WTC11 (cell line): ENCODE results near the gene RADX. TPM values are rescaled to one million over a fixed set of nuclear protein-coding genes. Genes with fewer than 3 reads are reported as not detected.
"Not testable (repeated sequence)": the region's sequence is repeated elsewhere in the genome, so short reads cannot be mapped to it uniquely, and the experiment has no call there.

Experiments used
- ATAC-seq: fragments of 200-7000 bp; cut with Tn5 transposase; 2 replicates; pipeline ENCODE4 v1.10.0; 2021; ENCODE audit warnings: mild to moderate bottlenecking, moderate library complexity
- CTCF ChIA-PET: fragments of 300-600 bp; sonication (Branson Sonifier 250); formaldehyde crosslinking; loops from one replicate; lab custom pipeline; 2021; ENCODE audit warnings: antibody characterized with exemption; lab: Charles Lee
- POLR2A ChIA-PET: fragments of 350-600 bp; sonication (Branson Sonifier 250); formaldehyde crosslinking; loops from one replicate; lab custom pipeline; 2021; ENCODE audit warnings: antibody characterized with exemption; lab: Charles Lee
- DNase-seq: peaks from one replicate; pipeline ENCODE4 v3.0.0; 2021; ENCODE audit warnings: low spot score
- H3K27ac Mint-ChIP-seq: 2 replicates; pipeline ENCODE4 v1.8.0; 2021; ENCODE audit warnings: mixed read lengths
- H3K27me3 Mint-ChIP-seq: 2 replicates; pipeline ENCODE4 v1.8.0; 2021; ENCODE audit warnings: low read depth, mild to moderate bottlenecking, moderate library complexity, mixed read lengths
- H3K36me3 Mint-ChIP-seq: 2 replicates; pipeline ENCODE4 v1.8.0; 2021; ENCODE audit warnings: mixed read lengths
- H3K4me1 Mint-ChIP-seq: 2 replicates; pipeline ENCODE4 v1.8.0; 2022; ENCODE audit warnings: mixed read lengths
- H3K4me3 Mint-ChIP-seq: 2 replicates; pipeline ENCODE4 v1.8.0; 2021; ENCODE audit warnings: mild to moderate bottlenecking, moderate library complexity, mixed read lengths
- H3K9me3 Mint-ChIP-seq: 2 replicates; pipeline ENCODE4 v1.8.0; 2021; ENCODE audit warnings: mixed read lengths
- CBFB ChIP-seq: sonication (generic); formaldehyde crosslinking; IDR thresholded peaks from 2 replicates; pipeline ENCODE4 v1.8.1; 2022; ENCODE audit warnings: mild to moderate bottlenecking, low read depth, missing genetic modification reagents
- CREB1 ChIP-seq: sonication (generic); formaldehyde crosslinking; IDR thresholded peaks from 2 replicates; pipeline ENCODE4 v1.8.0; 2023; ENCODE audit warnings: mild to moderate bottlenecking, missing genetic modification reagents
- ELF4 ChIP-seq: sonication (generic); formaldehyde crosslinking; IDR thresholded peaks from 2 replicates; pipeline ENCODE4 v1.8.1; 2022; ENCODE audit warnings: low read depth, mild to moderate bottlenecking, moderate library complexity, missing genetic modification reagents
- EMX1 ChIP-seq: fragments of 250-450 bp; sonication (Bioruptor Pico); IDR thresholded peaks from 2 replicates; pipeline ENCODE4 v1.8.0; 2021; ENCODE audit warnings: mild to moderate bottlenecking
- ESRRA ChIP-seq: sonication (generic); formaldehyde crosslinking; IDR thresholded peaks from 2 replicates; pipeline ENCODE4 v1.8.1; 2022; ENCODE audit warnings: mild to moderate bottlenecking, missing genetic modification reagents, borderline replicate concordance
- FOXK1 ChIP-seq: sonication (generic); formaldehyde crosslinking; IDR thresholded peaks from 2 replicates; pipeline ENCODE4 v1.8.0; 2022; ENCODE audit warnings: mild to moderate bottlenecking, moderate library complexity, missing genetic modification reagents
- GRHL2 ChIP-seq: fragments of 250-450 bp; sonication (Bioruptor Pico); IDR thresholded peaks from 2 replicates; pipeline ENCODE4 v1.8.0; 2022; ENCODE audit warnings: mild to moderate bottlenecking, moderate library complexity; ENCODE audit not compliant: insufficient replicate concordance, severe bottlenecking
- JAZF1 ChIP-seq: fragments of 250-450 bp; sonication (Bioruptor Pico); IDR thresholded peaks from 2 replicates; pipeline ENCODE4 v1.9.0; 2021; ENCODE audit warnings: moderate library complexity, mild to moderate bottlenecking, inconsistent platforms
- JUN ChIP-seq: sonication (generic); formaldehyde crosslinking; IDR thresholded peaks from 2 replicates; pipeline ENCODE4 v1.8.0; 2023; ENCODE audit warnings: mild to moderate bottlenecking, missing genetic modification reagents
- RORB ChIP-seq: fragments of 250-450 bp; sonication (Bioruptor Pico); IDR thresholded peaks from 2 replicates; pipeline ENCODE4 v1.9.0; 2021; ENCODE audit warnings: mild to moderate bottlenecking
- ZNF396 ChIP-seq: fragments of 250-450 bp; sonication (Bioruptor Pico); IDR thresholded peaks from 2 replicates; pipeline ENCODE4 v1.8.0; 2021; ENCODE audit warnings: mild to moderate bottlenecking, moderate library complexity, borderline replicate concordance
- total RNA-seq: library from RNA; stranded (reverse); gene quantifications from 3 replicates; pipeline ENCODE4 v1.2.3, GENCODE V29; 2021
- TF ChIP-seq, protein P1 (sequence below): sonication (generic); formaldehyde crosslinking; IDR thresholded peaks from 2 replicates; pipeline ENCODE4 v1.8.1; 2022; ENCODE audit warnings: low read depth, missing genetic modification reagents, borderline replicate concordance
- TF ChIP-seq, protein P2 (sequence below): fragments of 250-450 bp; sonication (Bioruptor Pico); IDR thresholded peaks from 2 replicates; pipeline ENCODE4 v1.9.0; 2021; ENCODE audit warnings: mild to moderate bottlenecking, borderline replicate concordance
- TF ChIP-seq, protein P3 (sequence below): sonication (generic); formaldehyde crosslinking; IDR thresholded peaks from 2 replicates; pipeline ENCODE4 v1.8.0; 2023; ENCODE audit warnings: missing genetic modification reagents
- TF ChIP-seq, protein P4 (sequence below): sonication (generic); formaldehyde crosslinking; IDR thresholded peaks from 2 replicates; pipeline ENCODE4 v1.8.0; 2022; ENCODE audit warnings: mild to moderate bottlenecking, missing genetic modification reagents
- TF ChIP-seq, protein P5 (sequence below): sonication (generic); formaldehyde crosslinking; IDR thresholded peaks from 2 replicates; pipeline ENCODE4 v1.8.1; 2023; ENCODE audit warnings: mild to moderate bottlenecking, missing genetic modification reagents, borderline replicate concordance

RADX gene
- total RNA-seq, 1 experiment from 2014 or later = 4.4 TPM

DNA sequence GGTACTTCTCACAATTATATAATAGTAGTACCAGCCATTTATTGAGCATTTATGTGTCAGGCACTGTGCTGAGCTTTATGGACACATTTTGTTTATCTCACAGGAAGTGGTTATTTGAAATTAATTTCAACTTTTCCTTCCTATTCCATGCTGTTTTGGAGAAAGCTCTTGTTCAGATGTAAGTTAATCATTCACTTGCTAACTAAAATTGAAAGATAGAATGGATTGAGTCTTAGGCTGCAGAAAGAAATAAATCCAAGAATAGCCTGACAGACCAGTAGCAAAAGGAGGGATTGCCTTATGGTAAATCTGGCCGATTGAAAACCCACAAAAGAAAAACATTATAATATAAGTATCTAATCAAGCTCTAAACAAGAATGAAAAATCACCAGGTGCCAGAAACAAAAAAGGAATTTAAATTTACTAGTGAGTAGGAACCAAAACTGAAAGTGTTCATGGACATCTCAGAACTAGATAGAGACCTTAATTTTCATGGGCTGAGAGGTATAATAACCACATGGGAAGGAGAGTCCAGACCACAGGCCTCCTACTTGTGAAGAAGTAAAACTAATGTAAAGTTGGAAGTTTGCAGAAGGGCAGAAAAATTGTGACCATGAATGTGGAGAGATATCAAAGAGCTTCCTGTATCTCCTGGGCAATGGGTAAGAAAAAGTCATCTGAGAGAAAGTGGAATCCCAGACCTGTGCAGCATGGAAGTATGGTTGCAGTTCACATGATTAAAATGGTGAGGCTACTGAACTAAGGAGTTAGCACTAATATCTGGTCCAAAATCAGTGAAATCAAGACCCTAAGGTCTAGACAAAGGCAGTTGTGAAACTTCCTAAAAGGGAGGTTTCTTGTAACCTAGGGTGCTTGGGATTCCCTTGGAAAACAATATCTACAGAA is 38.0 kb downstream of the RADX start (continued):
- TF ChIP-seq FOXK1 = no peak
- no peak for TF ChIP-seq EMX1
- no peak for TF ChIP-seq JUN (CRISPR knock-in tag)
- TF ChIP-seq, protein P1, sequence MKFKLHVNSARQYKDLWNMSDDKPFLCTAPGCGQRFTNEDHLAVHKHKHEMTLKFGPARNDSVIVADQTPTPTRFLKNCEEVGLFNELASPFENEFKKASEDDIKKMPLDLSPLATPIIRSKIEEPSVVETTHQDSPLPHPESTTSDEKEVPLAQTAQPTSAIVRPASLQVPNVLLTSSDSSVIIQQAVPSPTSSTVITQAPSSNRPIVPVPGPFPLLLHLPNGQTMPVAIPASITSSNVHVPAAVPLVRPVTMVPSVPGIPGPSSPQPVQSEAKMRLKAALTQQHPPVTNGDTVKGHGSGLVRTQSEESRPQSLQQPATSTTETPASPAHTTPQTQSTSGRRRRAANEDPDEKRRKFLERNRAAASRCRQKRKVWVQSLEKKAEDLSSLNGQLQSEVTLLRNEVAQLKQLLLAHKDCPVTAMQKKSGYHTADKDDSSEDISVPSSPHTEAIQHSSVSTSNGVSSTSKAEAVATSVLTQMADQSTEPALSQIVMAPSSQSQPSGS (CRISPR knock-in tag) = no peak
- TF ChIP-seq, protein P2, sequence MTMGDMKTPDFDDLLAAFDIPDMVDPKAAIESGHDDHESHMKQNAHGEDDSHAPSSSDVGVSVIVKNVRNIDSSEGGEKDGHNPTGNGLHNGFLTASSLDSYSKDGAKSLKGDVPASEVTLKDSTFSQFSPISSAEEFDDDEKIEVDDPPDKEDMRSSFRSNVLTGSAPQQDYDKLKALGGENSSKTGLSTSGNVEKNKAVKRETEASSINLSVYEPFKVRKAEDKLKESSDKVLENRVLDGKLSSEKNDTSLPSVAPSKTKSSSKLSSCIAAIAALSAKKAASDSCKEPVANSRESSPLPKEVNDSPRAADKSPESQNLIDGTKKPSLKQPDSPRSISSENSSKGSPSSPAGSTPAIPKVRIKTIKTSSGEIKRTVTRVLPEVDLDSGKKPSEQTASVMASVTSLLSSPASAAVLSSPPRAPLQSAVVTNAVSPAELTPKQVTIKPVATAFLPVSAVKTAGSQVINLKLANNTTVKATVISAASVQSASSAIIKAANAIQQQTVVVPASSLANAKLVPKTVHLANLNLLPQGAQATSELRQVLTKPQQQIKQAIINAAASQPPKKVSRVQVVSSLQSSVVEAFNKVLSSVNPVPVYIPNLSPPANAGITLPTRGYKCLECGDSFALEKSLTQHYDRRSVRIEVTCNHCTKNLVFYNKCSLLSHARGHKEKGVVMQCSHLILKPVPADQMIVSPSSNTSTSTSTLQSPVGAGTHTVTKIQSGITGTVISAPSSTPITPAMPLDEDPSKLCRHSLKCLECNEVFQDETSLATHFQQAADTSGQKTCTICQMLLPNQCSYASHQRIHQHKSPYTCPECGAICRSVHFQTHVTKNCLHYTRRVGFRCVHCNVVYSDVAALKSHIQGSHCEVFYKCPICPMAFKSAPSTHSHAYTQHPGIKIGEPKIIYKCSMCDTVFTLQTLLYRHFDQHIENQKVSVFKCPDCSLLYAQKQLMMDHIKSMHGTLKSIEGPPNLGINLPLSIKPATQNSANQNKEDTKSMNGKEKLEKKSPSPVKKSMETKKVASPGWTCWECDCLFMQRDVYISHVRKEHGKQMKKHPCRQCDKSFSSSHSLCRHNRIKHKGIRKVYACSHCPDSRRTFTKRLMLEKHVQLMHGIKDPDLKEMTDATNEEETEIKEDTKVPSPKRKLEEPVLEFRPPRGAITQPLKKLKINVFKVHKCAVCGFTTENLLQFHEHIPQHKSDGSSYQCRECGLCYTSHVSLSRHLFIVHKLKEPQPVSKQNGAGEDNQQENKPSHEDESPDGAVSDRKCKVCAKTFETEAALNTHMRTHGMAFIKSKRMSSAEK = no peak
- TF ChIP-seq, protein P3, sequence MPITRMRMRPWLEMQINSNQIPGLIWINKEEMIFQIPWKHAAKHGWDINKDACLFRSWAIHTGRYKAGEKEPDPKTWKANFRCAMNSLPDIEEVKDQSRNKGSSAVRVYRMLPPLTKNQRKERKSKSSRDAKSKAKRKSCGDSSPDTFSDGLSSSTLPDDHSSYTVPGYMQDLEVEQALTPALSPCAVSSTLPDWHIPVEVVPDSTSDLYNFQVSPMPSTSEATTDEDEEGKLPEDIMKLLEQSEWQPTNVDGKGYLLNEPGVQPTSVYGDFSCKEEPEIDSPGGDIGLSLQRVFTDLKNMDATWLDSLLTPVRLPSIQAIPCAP (CRISPR knock-in tag) = no peak
- TF ChIP-seq, protein P4, sequence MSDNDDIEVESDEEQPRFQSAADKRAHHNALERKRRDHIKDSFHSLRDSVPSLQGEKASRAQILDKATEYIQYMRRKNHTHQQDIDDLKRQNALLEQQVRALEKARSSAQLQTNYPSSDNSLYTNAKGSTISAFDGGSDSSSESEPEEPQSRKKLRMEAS (CRISPR knock-in tag) = no peak
- TF ChIP-seq JAZF1 (CRISPR knock-in tag) = no peak

DNA sequence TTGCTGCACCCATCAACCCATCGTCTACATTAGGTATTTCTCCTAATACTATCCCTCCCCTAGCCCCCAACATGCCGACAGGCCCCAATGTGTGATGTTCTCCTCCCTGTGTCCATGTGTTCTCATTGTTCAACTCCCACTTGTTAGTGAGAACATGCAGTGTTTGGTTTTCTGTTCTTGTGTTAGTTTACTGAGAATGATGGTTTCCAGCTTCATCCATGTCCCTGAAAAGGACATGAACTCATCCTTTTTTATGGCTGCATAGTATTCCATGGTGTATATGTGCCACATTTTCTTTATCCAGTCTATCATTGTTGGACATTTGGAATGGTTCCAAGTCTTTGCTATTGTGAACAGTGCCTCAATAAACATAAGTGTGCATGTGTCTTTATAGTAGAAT is 41.8 kb downstream of the RADX start:
- DNase-seq, POLR2A ChIA-PET, H3K36me3 Mint-ChIP-seq, H3K9me3 Mint-ChIP-seq, H3K4me3 Mint-ChIP-seq, ATAC-seq, CTCF ChIA-PET, H3K27me3 Mint-ChIP-seq, H3K27ac Mint-ChIP-seq, H3K4me1 Mint-ChIP-seq: not testable (repeated sequence)

DNA sequence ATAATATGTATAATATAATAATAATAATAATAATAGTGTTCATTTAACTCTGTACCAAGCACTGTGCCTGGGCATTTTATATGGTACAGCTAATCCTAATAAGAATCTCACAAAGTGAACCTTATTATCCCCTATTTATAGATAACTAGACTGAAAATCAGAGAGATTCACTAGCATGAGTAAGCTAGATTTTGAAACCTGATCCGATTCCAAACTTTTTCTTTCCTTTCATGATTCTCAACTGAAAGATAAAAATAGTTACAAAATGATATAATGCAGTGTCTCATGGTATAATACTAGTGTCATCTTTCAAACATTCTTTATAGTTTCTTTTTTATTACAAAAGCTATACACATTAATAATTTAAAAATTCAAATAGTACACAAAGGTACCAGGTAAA is 58.9 kb downstream of the RADX start:
- CTCF ChIA-PET = no interaction called here
- Mint-ChIP-seq H3K36me3 (no peaks in the 10 kb centered on the region), H3K9me3 (no peaks in the 10 kb centered on the region), H3K4me1 (0 out of 2 replicates have a peak, but pooled peaks cover 8% of the 10 kb centered on the region), H3K27ac (no peak overlapping the region), H3K4me3 (no peak overlapping the region), H3K27me3 (no peaks in the 10 kb centered on the region)
- DNase-seq (no peak), ATAC-seq (no peak)
- TF ChIP-seq CREB1 (CRISPR knock-in tag) (no peak), GRHL2 (CRISPR knock-in tag) (no peak), CBFB (CRISPR knock-in tag) (no peak), ESRRA (CRISPR knock-in tag) (no peak), RORB (no peak), ELF4 (CRISPR knock-in tag) (no peak), JAZF1 (CRISPR knock-in tag) (no peak), ZNF396 (CRISPR knock-in tag) (no peak)
- TF ChIP-seq, protein P5, sequence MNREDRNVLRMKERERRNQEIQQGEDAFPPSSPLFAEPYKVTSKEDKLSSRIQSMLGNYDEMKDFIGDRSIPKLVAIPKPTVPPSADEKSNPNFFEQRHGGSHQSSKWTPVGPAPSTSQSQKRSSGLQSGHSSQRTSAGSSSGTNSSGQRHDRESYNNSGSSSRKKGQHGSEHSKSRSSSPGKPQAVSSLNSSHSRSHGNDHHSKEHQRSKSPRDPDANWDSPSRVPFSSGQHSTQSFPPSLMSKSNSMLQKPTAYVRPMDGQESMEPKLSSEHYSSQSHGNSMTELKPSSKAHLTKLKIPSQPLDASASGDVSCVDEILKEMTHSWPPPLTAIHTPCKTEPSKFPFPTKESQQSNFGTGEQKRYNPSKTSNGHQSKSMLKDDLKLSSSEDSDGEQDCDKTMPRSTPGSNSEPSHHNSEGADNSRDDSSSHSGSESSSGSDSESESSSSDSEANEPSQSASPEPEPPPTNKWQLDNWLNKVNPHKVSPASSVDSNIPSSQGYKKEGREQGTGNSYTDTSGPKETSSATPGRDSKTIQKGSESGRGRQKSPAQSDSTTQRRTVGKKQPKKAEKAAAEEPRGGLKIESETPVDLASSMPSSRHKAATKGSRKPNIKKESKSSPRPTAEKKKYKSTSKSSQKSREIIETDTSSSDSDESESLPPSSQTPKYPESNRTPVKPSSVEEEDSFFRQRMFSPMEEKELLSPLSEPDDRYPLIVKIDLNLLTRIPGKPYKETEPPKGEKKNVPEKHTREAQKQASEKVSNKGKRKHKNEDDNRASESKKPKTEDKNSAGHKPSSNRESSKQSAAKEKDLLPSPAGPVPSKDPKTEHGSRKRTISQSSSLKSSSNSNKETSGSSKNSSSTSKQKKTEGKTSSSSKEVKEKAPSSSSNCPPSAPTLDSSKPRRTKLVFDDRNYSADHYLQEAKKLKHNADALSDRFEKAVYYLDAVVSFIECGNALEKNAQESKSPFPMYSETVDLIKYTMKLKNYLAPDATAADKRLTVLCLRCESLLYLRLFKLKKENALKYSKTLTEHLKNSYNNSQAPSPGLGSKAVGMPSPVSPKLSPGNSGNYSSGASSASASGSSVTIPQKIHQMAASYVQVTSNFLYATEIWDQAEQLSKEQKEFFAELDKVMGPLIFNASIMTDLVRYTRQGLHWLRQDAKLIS (CRISPR knock-in tag) = no peak
- POLR2A ChIA-PET = interaction anchor here (0.7 kb wide), 1 partner anchor 21 kb away, joined by 3 read pairs; no protein-coding TSS in a partner anchor
